ENCODE data around the gene IMP3.

IMP3 gene

GRCh38 chr15:75677465-75678323 is 37.7 kb upstream of the IMP3 start:
- no peaks in the 10 kb centered on the region for H3K27me3 ChIP-seq
- H3K4me3 ChIP-seq (ENCODE audit: low read depth, low read length): no peak overlapping the region
- H3K4me1 ChIP-seq: peaks cover 12% of the 10 kb centered on the region
- no peak for DNase-seq
- H3K9me3 ChIP-seq: no peaks in the 10 kb centered on the region
- TF ChIP-seq CTCF (IDR thresholded peaks at IDR 0.05; ENCODE audit: low read depth, low read length): no peak
- H3K36me3 ChIP-seq: no peaks in the 10 kb centered on the region

GRCh38 chr15:75676688-75677464 is 36.9 kb upstream of the IMP3 start:
- H3K4me1 ChIP-seq: peaks cover 16% of the 10 kb centered on the region
- no peaks in the 10 kb centered on the region for H3K36me3 ChIP-seq
- H3K27me3 ChIP-seq: no peaks in the 10 kb centered on the region
- H3K9me3 ChIP-seq: no peaks in the 10 kb centered on the region
- DNase-seq: no peak
- TF ChIP-seq CTCF (IDR thresholded peaks at IDR 0.05; ENCODE audit: low read depth, low read length): no peak
- H3K4me3 ChIP-seq (ENCODE audit: low read depth, low read length): no peak overlapping the region

GRCh38 chr15:75675579-75676404 is 35.8 kb upstream of the IMP3 start:
- TF ChIP-seq CTCF (IDR thresholded peaks at IDR 0.05; ENCODE audit: low read depth, low read length): no peak
- DNase-seq: no peak
- Histone ChIP-seq H3K4me1 (peaks cover 16% of the 10 kb centered on the region), H3K9me3 (no peaks in the 10 kb centered on the region), H3K36me3 (no peaks in the 10 kb centered on the region), H3K4me3 (ENCODE audit: low read depth, low read length) (no peak overlapping the region), H3K27me3 (no peaks in the 10 kb centered on the region)

GRCh38 chr15:75674366-75674765 is 34.3 kb upstream of the IMP3 start:
- H3K4me3 ChIP-seq (ENCODE audit: low read depth, low read length): no peak overlapping the region
- no peaks in the 10 kb centered on the region for H3K27me3 ChIP-seq
- peaks cover 16% of the 10 kb centered on the region for H3K4me1 ChIP-seq
- no peak for TF ChIP-seq CTCF (IDR thresholded peaks at IDR 0.05; ENCODE audit: low read depth, low read length)
- no peaks in the 10 kb centered on the region for H3K9me3 ChIP-seq
- no peaks in the 10 kb centered on the region for H3K36me3 ChIP-seq
- no peak for DNase-seq

DNA sequence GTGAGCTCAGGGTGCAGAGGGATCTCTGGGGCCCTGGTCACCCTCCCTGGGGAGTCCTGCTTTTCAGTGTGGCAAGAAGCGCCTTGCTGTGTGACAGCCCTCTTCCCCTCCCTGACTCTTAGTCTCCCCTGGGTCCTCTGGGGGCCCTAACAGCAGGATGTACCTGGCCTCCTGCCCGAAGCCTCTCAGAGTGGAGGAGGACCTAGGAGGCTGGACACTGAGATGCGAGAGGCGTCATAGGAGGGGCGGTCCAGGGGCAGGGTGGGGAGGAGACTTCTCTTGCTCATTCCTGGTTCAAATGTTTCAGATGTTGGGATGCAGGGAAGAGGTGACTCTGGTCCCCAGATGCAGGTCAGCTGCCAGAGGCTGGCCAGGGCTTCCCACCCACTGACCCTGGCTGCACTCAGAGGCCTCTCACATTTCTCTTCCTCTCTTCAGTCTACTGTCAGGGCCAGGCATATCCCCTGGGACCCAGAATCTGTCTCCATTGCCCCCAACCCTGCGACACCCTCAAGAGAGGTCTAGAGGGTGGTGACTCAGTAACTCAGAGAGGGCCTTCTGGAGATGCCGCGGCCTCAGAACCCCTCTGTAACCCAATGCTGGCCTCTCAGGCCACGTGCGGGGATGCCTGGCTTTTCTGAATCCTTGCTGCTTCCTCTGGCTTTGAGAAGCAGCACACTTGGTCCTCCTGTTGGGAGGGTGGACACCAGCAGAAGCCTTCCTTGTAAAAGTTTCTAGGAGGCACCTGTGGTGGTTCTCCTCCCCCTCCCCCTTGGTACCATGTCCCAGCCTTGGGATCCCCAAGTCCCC is 33.6 kb upstream of the IMP3 start:
- no peak overlapping the region for H3K4me3 ChIP-seq (ENCODE audit: low read depth, low read length)
- H3K9me3 ChIP-seq: no peaks in the 10 kb centered on the region
- no peak for TF ChIP-seq CTCF (IDR thresholded peaks at IDR 0.05; ENCODE audit: low read depth, low read length)
- no peaks in the 10 kb centered on the region for H3K36me3 ChIP-seq
- peaks cover 16% of the 10 kb centered on the region for H3K4me1 ChIP-seq
- no peaks in the 10 kb centered on the region for H3K27me3 ChIP-seq
- no peak for DNase-seq
